NCI-H1048 (cell line): ENCODE data around the gene SUMO4.

Experiments used
- DNase-seq: peaks from one replicate; lab custom pipeline; 2025; lab: John Stamatoyannopoulos, UW

The SUMO4 gene

GRCh38 chr6:149389509-149390297 lies 10.4 kb upstream of the SUMO4 start:
- no peak for DNase-seq

- no peak for DNase-seq
Observed at GRCh38 chr6:149392093-149392492, 8.0 kb upstream of the SUMO4 start.

- no peak for DNase-seq
Observed at GRCh38 chr6:149392535-149392934, 7.5 kb upstream of the SUMO4 start.

GRCh38 chr6:149393002-149393679 lies 6.9 kb upstream of the SUMO4 start:
- no peak for DNase-seq

- DNase-seq, result no peak
Observed at GRCh38 chr6:149395185-149395584, 4.9 kb upstream of the SUMO4 start.

- DNase-seq, result no peak
Observed at GRCh38 chr6:149397384-149397783, 2.7 kb upstream of the SUMO4 start.

GRCh38 chr6:149403534-149403933 lies 3.5 kb downstream of the SUMO4 start:
- no peak for DNase-seq

- DNase-seq, result no peak
Observed at GRCh38 chr6:149405823-149406765, 6.0 kb downstream of the SUMO4 start.

GRCh38 chr6:149409617-149410016 lies 9.6 kb downstream of the SUMO4 start:
- no peak for DNase-seq

- no peak for DNase-seq
Observed at GRCh38 chr6:149410557-149410956, 10.5 kb downstream of the SUMO4 start.

- no peak for DNase-seq
Observed at GRCh38 chr6:149414009-149414408, 13.9 kb downstream of the SUMO4 start.

- no peak for DNase-seq
Observed at GRCh38 chr6:149414821-149415220, 14.8 kb downstream of the SUMO4 start.

- DNase-seq, result no peak
Observed at GRCh38 chr6:149419696-149420404, 19.8 kb downstream of the SUMO4 start.

GRCh38 chr6:149421132-149421531 lies 21.1 kb downstream of the SUMO4 start:
- no peak for DNase-seq

GRCh38 chr6:149422581-149422980 lies 22.5 kb downstream of the SUMO4 start:
- DNase-seq, result no peak

GRCh38 chr6:149423964-149424440 lies 23.9 kb downstream of the SUMO4 start:
- DNase-seq, result no peak

GRCh38 chr6:149425224-149425623 lies 25.2 kb downstream of the SUMO4 start:
- DNase-seq, result no peak

GRCh38 chr6:149425754-149426153 lies 25.7 kb downstream of the SUMO4 start:
- DNase-seq, result no peak

- no peak for DNase-seq
Observed at GRCh38 chr6:149428606-149429005, 28.5 kb downstream of the SUMO4 start.

- no peak for DNase-seq
Observed at GRCh38 chr6:149429427-149430360, 29.6 kb downstream of the SUMO4 start.
